Mucosa of descending colon (tissue), 3 donors: ENCODE data around the gene MAGEB17. TPM values are rescaled to one million over a fixed set of nuclear protein-coding genes. Genes with fewer than 3 reads are reported as not detected.
"Not testable (repeated sequence)": the region's sequence is repeated elsewhere in the genome, so short reads cannot be mapped to it uniquely, and the experiment has no call there.

Experiments
- ATAC-seq: fragments of 200-7000 bp; cut with Tn5 transposase; one replicate; pipeline ENCODE4 v1.9.1; 2020; ENCODE audit warnings: mild to moderate bottlenecking, moderate library complexity
- DNase-seq, 3 donors: peaks; one replicate each; pipeline ENCODE4 v3.0.0-alpha.2; 2020
- H3K36me3 ChIP-seq: fragments of 200-600 bp; one replicate; pipeline ENCODE4 v1.8.0; 2021; ENCODE audit warnings: low read depth, mild to moderate bottlenecking
- H3K4me1 ChIP-seq: fragments of 200-600 bp; one replicate; pipeline ENCODE4 v1.8.0; 2021; ENCODE audit warnings: low read depth, mild to moderate bottlenecking
- H3K4me3 ChIP-seq: fragments of 200-600 bp; one replicate; pipeline ENCODE4 v1.8.0; 2021; ENCODE audit warnings: mild to moderate bottlenecking
- H3K9me3 ChIP-seq: fragments of 200-600 bp; one replicate; pipeline ENCODE4 v1.8.0; 2021; ENCODE audit warnings: mild to moderate bottlenecking
- CTCF ChIP-seq: fragments of 200-600 bp; IDR thresholded peaks from one replicate; pipeline ENCODE4 v1.8.0; 2022; ENCODE audit warnings: antibody characterized with exemption, mild to moderate bottlenecking
- intact Hi-C, 2 donors: fragments of 100-400 bp; cut with DNase I in 1 of 2; cut with micrococcal nuclease in 1 of 2; formaldehyde crosslinking; loops; one replicate each; pipeline versions ENCODE4 v1.11.0 to v1.11.1; 2022; cut with DNase I, micrococcal nuclease
- total RNA-seq, 3 donors: library from RNA; stranded (reverse); fragmentation: NEBNext Ultra II Directional in 2 of 3; extraction: Animal tissue kit (Norgen Biotek cat#: 25700) in 2 of 3; gene quantifications; one replicate each; pipeline versions ENCODE4 v1.2.1 to v1.2.4, GENCODE V29; 2021 to 2023
- donor health status: DM: no; HTN: no; CAD: no; lungs with moderate emphysema.
- donor health status: DM: no; HTN: no; CAD: no.
- donor health status: DM: no; HTN: yes; CAD: no.

MAGEB17 gene
- total RNA-seq, 3 donors from 2014 or later, result 0.22 TPM; not detected in 2

- ATAC-seq (no peak), DNase-seq (no peak)
- no peaks in the 10 kb centered on the region for H3K36me3 ChIP-seq
- no peak for TF ChIP-seq CTCF
- intact Hi-C loops, result no loop called here
- no peak overlapping the region for H3K4me3 ChIP-seq
- no peaks in the 10 kb centered on the region for H3K4me1 ChIP-seq
- H3K9me3 ChIP-seq, result no peaks in the 10 kb centered on the region
Observed at GRCh38 chrX:16144420-16144819, 22.9 kb upstream of the MAGEB17 start.

- DNase-seq, intact Hi-C loops, H3K4me3 ChIP-seq, H3K4me1 ChIP-seq, H3K9me3 ChIP-seq, ATAC-seq, H3K36me3 ChIP-seq: not testable (repeated sequence)
Observed at GRCh38 chrX:16145093-16145492, 22.2 kb upstream of the MAGEB17 start.

- no peaks in the 10 kb centered on the region for H3K4me1 ChIP-seq
- ATAC-seq, result no peak
Observed at GRCh38 chrX:16145656-16146055, 21.6 kb upstream of the MAGEB17 start.

GRCh38 chrX:16148896-16149295 is 18.4 kb upstream of the MAGEB17 start:
- no peaks in the 10 kb centered on the region for H3K4me1 ChIP-seq
- no peaks in the 10 kb centered on the region for H3K36me3 ChIP-seq
- no peak overlapping the region for H3K4me3 ChIP-seq
- no peaks in the 10 kb centered on the region for H3K9me3 ChIP-seq
- TF ChIP-seq CTCF, result no peak
- DNase-seq (no peak), ATAC-seq (no peak)
- intact Hi-C loops, result no loop called here

More at GRCh38 chrX:16145656-16146055, 21.6 kb upstream of the MAGEB17 start:
- Histone ChIP-seq H3K9me3 (no peaks in the 10 kb centered on the region), H3K4me3 (no peak overlapping the region), H3K36me3 (no peaks in the 10 kb centered on the region)
- intact Hi-C loops, result no loop called here
- no peak for DNase-seq
- TF ChIP-seq CTCF, result no peak

- Histone ChIP-seq H3K9me3 (no peaks in the 10 kb centered on the region), H3K4me1 (no peaks in the 10 kb centered on the region), H3K36me3 (no peaks in the 10 kb centered on the region), H3K4me3 (no peak overlapping the region)
- intact Hi-C loops, result no loop called here
- no peak for TF ChIP-seq CTCF
- ATAC-seq (no peak), DNase-seq (no peak)
Observed at GRCh38 chrX:16155581-16156096, 11.6 kb upstream of the MAGEB17 start.

- no peak overlapping the region for H3K4me3 ChIP-seq
- no peak for TF ChIP-seq CTCF
- no peak for ATAC-seq
- H3K4me1 ChIP-seq, result no peaks in the 10 kb centered on the region
- intact Hi-C loops, result no loop called here
- DNase-seq, result no peak
- no peaks in the 10 kb centered on the region for H3K9me3 ChIP-seq
- no peaks in the 10 kb centered on the region for H3K36me3 ChIP-seq
Observed at GRCh38 chrX:16156692-16157331, 10.5 kb upstream of the MAGEB17 start.
